Fibroblast of lung (primary cell): ENCODE data around the gene RABAC1. TPM values are rescaled to one million over a fixed set of nuclear protein-coding genes. Genes with fewer than 3 reads are reported as not detected.
"Not testable (repeated sequence)": the region's sequence is repeated elsewhere in the genome, so short reads cannot be mapped to it uniquely, and the experiment has no call there.

Experiments
- DNase-seq, 2 donors: peaks; one replicate each; pipeline versions ENCODE4 v3.0.0 to v3.0.0-alpha.2; 2010; ENCODE audit warnings: low read depth in 2 of 2
- H2AFZ ChIP-seq: 2 replicates; pipeline ENCODE4 v1.5.1; 2012; ENCODE audit warnings: low read length, control low read depth, inconsistent platforms
- H3K27ac ChIP-seq: 2 replicates; pipeline ENCODE4 v1.5.1; 2011; ENCODE audit warnings: low read length, control low read depth; ENCODE audit not compliant: insufficient read depth
- H3K27me3 ChIP-seq: 2 replicates; pipeline ENCODE4 v1.5.1; 2011; ENCODE audit warnings: mild to moderate bottlenecking, low read length; ENCODE audit not compliant: control insufficient read depth, insufficient read depth
- H3K36me3 ChIP-seq: 2 replicates; pipeline ENCODE4 v1.5.1; 2011; ENCODE audit warnings: low read length; ENCODE audit not compliant: control insufficient read depth, insufficient read depth
- H3K4me1 ChIP-seq: 2 replicates; pipeline ENCODE4 v1.5.1; 2011; ENCODE audit warnings: low read length; ENCODE audit not compliant: control insufficient read depth, insufficient read depth; ENCODE audit errors: extremely low read depth
- H3K4me2 ChIP-seq: 2 replicates; pipeline ENCODE4 v1.5.1; 2011; ENCODE audit warnings: low read length, control low read depth; ENCODE audit not compliant: insufficient read depth; ENCODE audit errors: extremely low read depth
- H3K4me3 ChIP-seq, 4 experiments: fragments of 200-600 bp in 1 of 4; sonication (generic) in 1 of 4; replicated peaks in 1 of 4; 2 replicates each; pipeline ENCODE4 v1.5.1; 2011 to 2016; ENCODE audit warnings: low read length in 4 of 4, low read depth in 3 of 4, mild to moderate bottlenecking in 3 of 4, control low read depth in 2 of 4, inconsistent platforms in 1 of 4, mixed read lengths in 1 of 4; ENCODE audit not compliant: insufficient read depth in 1 of 4; ENCODE audit errors: control extremely low read depth in 1 of 4
- H3K79me2 ChIP-seq: 2 replicates; pipeline ENCODE4 v1.5.1; 2012; ENCODE audit warnings: mild to moderate bottlenecking, low read length, inconsistent platforms; ENCODE audit not compliant: control insufficient read depth, insufficient read depth
- H3K9ac ChIP-seq: 2 replicates; pipeline ENCODE4 v1.5.1; 2011; ENCODE audit warnings: mild to moderate bottlenecking, low read length, control low read depth; ENCODE audit not compliant: insufficient read depth
- H3K9me3 ChIP-seq: 2 replicates; pipeline ENCODE4 v1.5.1; 2012; ENCODE audit warnings: low read depth, low read length; ENCODE audit not compliant: control insufficient read depth, insufficient read depth
- H4K20me1 ChIP-seq: 2 replicates; pipeline ENCODE4 v1.5.1; 2011; ENCODE audit warnings: low read length; ENCODE audit not compliant: control insufficient read depth, insufficient read depth; ENCODE audit errors: extremely low read depth
- CTCF ChIP-seq, 2 donors: IDR thresholded peaks in 1 of 2; conservative IDR thresholded peaks in 1 of 2; 1 replicate in 1 of 2; 2 replicates in 1 of 2; pipeline ENCODE4 v1.5.1; 2011 to 2012; ENCODE audit warnings: low read length in 2 of 2, control low read depth in 1 of 2, inconsistent platforms in 1 of 2, low read depth in 1 of 2, mild to moderate bottlenecking in 1 of 2
- EZH2 ChIP-seq: IDR thresholded peaks from 2 replicates; pipeline ENCODE4 v1.5.1; 2012; ENCODE audit warnings: low read length, control low read depth, mild to moderate bottlenecking; ENCODE audit errors: missing control alignments
- polyA plus RNA-seq, 2 donors: library from polyadenylated mRNA; depleted of rRNA in 1 of 2; stranded (reverse) in 1 of 2; unstranded in 1 of 2; fragments of >200 nt; gene quantifications; 2 replicates each; pipeline ENCODE4 v1.2.1, GENCODE V29; 2011 to 2012; ENCODE audit warnings: missing spikeins in 1 of 2
- total RNA-seq: library from RNA; depleted of rRNA; stranded (reverse); fragments of >200 nt; gene quantifications from 2 replicates; pipeline ENCODE4 v1.2.1, GENCODE V29; 2014

Gene RABAC1
- total and polyA plus RNA-seq, 2 donors (not counting 1 experiment from before 2014, with no cell fraction given) = 163 to 193 TPM

- DNase-seq = no peak
- Histone ChIP-seq H2AFZ (peak overlapping the region; percentile 35), H3K27ac (no peak overlapping the region), H4K20me1 (no peaks in the 10 kb centered on the region), H3K79me2 (no peaks in the 10 kb centered on the region), H3K27me3 (peaks cover 9% of the 10 kb centered on the region), H3K4me2 (peak overlapping the region; percentile 68), H3K4me1 (peaks cover 7% of the 10 kb centered on the region), H3K4me3 (peak overlapping the region; percentile 38 to 60 (median 48)), H3K36me3 (no peaks in the 10 kb centered on the region), H3K9me3 (no peaks in the 10 kb centered on the region), H3K9ac (peak overlapping the region; percentile 30)
- TF ChIP-seq EZH2 (no peak), CTCF (conservative IDR thresholded peaks at IDR 0.05 in 1 of 2, IDR thresholded peaks at IDR 0.05 in 1 of 2; ENCODE audit: low read depth in 1 of 2, low read length in 2 of 2) (no peak)
Observed at GRCh38 chr19:41939861-41940730, 19.0 kb downstream of the RABAC1 start.

- not testable (repeated sequence) for H3K4me3 ChIP-seq, H4K20me1 ChIP-seq, DNase-seq, H2AFZ ChIP-seq, H3K4me1 ChIP-seq, H3K9me3 ChIP-seq, H3K36me3 ChIP-seq, H3K4me2 ChIP-seq, H3K79me2 ChIP-seq, H3K27ac ChIP-seq, H3K9ac ChIP-seq
- peaks cover 14% of the 10 kb centered on the region for H3K27me3 ChIP-seq
Observed at GRCh38 chr19:41939209-41939608, 19.9 kb downstream of the RABAC1 start.

GRCh38 chr19:41937525-41938468 lies 21.3 kb downstream of the RABAC1 start:
- no peak overlapping the region for H3K4me2 ChIP-seq

More at GRCh38 chr19:41937525-41938468, 21.3 kb downstream of the RABAC1 start:
- Histone ChIP-seq H3K9me3 (no peaks in the 10 kb centered on the region), H2AFZ (no peak overlapping the region), H3K27me3 (peaks cover 25% of the 10 kb centered on the region), H3K27ac (no peak overlapping the region), H3K4me1 (peaks cover 8% of the 10 kb centered on the region), H3K79me2 (no peaks in the 10 kb centered on the region), H4K20me1 (no peaks in the 10 kb centered on the region), H3K9ac (no peak overlapping the region), H3K36me3 (no peaks in the 10 kb centered on the region), H3K4me3 (no peak overlapping the region)
- DNase-seq = no peak
- TF ChIP-seq CTCF (conservative IDR thresholded peaks at IDR 0.05 in 1 of 2, IDR thresholded peaks at IDR 0.05 in 1 of 2; ENCODE audit: low read depth in 1 of 2, low read length in 2 of 2) (no peak), EZH2 (no peak)
